HG03159 (cell line): ENCODE results near the gene KPNB1.

Experiments used
- ATAC-seq: cut with Tn5 transposase; IDR thresholded peaks from one replicate; pipeline ENCODE4 v1.9.1; 2021; ENCODE audit warnings: mild to moderate bottlenecking, moderate library complexity; ENCODE audit not compliant: unreplicated experiment

The KPNB1 gene

DNA sequence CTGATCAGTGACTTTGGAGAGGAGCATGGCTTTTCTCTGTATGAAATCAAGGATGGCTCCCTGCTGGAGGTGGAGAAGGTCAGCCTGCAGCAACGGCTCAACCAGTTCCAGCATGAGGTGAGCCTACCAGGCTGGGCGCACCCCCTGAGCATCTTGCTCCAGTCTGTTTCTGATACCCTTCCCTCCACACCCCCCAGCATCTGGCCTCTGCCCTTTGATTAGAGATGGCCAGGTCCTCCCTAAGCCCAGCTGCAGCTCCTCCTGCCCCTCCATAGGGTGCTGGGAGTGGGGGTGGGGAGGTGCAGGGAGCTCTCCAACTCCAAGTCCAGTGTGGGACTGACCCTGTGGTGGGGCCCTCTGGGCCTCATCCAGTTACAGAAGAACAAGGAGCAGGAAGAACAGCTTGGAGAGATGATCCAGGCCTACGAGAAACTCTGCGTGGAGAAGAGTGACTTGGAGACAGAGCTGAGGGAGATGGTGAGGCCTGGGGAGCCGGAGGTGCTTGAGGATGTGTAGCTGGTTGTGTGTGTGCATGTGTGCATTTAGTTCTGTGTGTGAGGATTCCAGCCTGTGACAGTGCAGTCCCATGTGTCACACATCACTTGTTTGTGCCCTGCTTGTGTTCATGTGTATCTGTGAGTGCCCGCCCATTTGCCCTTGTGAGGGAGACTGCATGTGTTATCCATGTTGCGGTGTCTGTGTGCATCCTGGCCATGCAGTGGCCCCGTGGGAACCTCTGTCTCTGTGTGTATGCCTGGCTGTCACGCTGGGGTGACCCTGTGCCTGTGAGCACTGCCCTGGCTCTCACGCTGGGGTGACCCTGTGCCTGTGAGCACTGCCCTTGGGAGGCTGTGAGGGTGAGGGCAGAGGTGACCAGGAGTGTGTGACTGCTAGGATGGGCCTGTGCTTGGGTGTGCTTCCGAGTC, 47.3 kb downstream of the KPNB1 start:
- no peak for ATAC-seq

DNA sequence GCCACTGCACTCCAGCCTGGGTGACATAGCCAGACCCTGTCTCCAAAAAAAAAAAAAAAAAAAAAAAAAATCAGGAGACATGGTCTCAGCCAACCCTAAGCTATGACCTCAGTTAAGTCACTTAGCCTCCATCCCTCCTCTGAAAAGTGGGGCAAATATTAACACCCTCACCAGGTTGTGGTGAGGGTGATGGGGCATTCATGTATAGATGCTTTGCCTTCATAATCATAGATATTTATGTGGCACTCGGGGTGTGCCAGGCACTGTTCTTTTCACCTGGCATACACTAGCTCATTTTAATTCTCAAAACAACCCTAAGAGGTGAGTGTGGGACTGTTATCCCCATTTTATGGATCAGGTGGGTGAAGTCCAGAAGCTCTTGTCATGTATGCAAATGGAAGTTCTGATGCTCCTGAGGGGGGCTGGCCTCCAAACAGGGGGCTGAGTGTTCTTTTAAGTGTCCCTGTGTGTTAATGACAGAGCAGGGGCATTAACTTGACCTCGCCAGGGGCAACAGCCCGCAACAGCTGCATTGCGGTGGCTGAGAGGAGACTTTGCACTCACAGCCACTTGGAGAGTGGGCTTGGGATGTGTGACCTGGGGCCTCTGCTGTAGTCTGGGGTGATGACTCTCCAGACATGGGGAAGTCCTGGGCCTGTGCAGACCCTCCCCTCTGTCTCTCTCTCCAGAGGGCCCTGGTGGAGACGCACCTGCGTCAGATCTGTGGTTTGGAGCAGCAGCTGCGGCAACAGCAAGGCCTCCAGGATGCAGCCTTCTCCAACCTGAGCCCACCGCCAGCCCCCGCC, 48.4 kb downstream of the KPNB1 start:
- no peak for ATAC-seq

DNA sequence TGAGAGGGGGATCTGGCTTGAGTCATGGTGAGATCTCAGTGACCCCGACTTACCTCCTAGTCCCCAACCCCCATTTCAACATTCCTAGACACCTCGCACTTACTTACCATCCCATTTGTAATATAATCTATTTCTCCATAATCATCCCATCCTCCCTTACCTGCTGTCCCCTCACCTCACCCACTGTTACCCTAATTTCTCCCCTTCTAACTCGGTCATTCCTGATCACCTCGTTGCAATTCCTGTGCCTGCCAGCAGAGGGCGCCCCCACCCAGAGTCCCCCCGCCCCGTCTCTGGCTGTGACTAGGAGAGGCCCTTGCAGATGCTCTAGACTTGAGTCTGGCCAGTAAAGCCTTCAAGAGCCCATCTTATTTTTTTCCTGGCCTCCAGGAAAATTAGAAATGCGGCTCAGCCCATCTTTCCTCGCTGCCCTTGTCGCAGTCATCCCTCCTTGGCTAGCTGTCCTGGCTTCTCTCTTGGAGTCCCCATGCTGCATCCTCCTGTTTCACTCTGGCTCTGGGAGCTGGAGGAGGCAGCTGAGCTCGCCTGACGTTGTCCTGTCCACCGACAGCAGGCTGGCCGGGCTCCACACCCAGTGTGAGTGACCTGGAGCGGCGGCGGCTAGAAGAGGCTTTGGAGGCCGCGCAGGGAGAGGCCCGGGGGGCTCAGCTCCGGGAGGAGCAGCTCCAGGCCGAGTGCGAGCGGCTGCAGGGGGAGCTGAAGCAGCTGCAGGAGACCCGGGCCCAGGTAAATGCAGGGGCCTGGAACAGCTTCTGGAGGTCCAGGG, 49.2 kb downstream of the KPNB1 start:
- no peak for ATAC-seq

DNA sequence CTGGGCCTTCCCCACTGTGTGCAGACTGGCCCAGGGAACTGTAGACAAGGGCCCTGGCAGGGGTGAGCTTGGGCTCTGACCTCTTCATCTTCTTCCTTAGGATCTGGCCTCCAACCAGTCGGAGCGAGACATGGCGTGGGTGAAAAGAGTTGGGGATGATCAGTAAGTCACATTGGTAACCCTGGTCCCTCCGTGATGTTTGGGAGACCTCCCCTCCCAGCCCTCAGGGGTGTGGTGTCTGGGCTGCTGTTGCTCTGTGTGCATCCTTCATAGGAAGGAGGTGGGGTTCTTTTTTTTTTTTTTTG, 49.8 kb downstream of the KPNB1 start:
- ATAC-seq, result no peak

DNA sequence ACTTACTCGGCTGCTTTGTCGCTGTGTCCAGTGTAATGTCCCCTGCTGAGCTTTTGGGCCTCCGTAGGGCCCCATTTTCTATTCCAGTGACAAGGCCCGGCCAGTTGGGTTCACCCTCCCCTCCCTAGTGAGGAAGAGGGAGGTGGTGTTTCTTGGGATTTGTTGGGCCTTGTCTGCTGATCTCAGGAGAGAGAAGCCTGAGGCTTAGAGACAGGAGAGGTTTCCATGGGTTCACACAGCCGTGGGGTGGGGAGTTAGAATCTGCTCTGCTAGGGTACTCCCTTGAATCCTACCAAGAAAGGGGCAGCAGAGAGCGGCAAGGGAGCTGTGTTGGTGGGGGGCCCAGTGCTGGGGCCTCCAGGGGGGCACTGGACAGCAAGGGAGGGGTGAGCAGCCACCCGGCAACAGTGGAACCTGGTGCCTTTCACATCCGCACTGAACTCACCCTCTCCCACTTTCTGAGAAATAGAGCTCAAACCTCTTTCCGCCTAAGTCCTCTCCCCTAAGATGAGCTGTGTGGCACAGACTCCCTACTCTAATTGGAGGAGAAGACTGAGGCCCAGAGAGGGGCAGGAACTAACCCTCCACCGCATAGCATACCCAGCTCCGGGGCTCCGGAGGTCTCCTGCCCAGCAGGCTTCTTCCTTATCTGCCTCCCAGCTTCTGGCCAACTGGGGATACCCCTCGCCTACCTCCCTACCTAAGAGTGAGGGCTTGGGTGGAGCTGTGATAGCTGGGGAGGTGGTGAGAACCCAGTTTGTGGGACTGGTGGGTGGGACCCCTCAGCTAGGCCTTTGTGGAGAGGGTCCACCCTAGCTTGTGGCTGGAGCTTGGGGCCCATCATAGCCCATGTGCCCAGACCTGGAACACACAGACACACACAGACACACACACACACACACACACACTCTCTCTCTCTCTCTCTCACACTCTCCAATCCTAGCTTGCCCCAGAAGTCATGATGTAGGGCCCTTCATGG, 51.0 kb downstream of the KPNB1 start:
- no peak for ATAC-seq

DNA sequence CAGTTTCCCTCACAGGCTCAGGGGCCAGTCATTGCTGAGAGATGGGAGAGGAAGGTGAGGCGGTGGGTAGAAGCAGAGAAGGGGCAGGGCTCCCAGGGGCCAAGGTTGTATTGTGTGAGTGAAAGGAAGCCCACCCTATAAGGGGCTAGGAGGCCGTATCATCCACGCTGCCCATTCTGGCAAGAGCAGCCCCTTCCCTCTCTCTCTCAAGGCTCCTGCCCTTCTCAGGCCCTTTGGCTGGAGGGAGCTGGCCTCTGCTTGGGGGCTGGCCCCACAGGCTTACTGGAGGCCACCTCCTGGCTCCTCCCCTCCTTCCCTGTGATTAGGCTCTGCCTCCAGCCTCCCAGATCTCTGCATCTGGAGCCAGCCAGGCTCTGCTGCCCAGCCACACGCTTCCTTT, 51.9 kb downstream of the KPNB1 start:
- no peak for ATAC-seq

DNA sequence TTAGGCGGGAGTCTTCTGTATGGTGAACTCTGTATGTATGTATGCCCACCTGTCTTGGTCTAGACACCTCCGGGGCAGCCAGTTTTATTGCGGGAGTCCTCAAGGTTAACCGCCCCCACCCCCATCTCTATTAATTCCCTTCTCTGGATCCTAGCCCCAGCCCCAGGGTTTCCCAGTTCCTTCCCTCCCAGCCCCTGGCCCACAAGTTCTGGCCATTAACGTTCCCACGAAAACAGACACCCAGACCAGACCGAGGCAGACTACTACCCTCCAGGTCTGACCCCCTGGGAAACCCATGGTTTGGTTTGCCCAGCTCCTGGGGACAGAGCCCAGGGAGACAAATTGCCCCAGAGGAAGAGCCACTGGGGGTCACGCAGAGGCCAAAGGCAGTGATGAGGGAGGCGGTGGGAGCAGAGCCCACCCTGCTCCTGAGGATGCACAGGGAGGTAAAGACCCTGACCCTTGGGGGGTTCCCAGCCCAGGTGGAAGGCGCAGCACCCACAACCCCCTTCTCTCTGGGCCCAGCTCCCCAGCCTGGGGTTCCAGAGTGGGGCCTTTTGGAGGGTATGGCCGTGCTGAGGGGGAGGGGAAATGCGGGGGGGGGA, 52.8 kb downstream of the KPNB1 start:
- no peak for ATAC-seq

DNA sequence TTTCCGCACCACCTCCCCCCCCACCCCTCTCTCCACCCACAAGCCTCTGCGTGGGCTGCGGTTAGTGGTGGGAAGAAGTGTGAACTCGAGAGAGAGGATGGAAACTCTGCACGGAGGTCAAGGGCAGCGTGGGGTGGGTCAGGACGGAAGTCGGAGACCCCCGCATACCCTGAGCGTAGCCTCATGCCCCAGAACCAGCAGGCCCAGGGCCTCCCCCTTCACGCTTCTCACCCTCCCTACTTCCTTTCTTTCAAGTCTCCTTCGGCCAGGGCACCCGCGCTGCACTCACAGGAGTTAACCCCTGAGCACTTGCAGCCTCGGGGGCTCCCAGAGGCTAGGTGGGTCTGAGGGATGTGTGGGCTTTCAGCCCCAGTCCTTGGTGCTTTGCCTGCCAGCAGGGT, 53.5 kb downstream of the KPNB1 start:
- no peak for ATAC-seq

DNA sequence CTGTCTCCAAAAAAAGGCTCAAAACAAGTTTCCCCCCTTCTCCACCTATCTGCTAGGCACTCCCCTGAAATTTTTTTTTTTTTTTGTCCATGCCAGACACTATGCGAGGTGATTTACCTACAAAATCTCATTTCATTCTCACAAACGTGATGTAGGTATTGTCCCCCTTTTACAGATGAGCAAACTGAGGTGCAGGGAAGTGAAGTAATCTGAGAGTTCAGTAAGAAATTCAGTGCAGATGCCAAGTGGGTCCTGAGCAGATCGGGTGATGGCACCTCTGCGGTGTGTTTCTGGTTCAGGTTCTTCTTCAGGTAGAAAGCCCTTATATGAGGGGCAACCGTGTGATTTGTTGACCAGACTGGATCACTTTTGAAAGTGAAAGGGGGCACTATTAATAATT, 54.0 kb downstream of the KPNB1 start:
- ATAC-seq, result no peak

DNA sequence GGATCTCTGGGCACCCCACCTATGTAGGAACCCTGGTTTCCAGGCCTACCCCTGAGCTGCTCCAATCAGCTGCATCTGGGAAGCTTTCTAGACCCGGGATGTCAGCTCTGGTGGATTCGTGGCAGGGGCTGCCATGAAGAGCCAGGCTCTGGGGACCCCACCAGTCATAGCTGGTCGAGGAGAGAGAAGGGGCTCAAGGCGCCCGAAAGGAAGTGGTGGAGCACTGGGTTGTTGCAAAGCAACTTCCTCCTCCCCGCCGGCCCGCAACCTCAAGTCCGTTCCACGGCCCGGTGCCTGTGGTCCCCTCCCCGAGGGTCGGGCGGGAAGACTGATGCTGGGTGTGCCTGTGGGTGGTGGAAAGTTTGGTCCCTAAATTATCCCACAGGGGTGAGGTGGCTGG, 54.4 kb downstream of the KPNB1 start:
- ATAC-seq, result no peak

DNA sequence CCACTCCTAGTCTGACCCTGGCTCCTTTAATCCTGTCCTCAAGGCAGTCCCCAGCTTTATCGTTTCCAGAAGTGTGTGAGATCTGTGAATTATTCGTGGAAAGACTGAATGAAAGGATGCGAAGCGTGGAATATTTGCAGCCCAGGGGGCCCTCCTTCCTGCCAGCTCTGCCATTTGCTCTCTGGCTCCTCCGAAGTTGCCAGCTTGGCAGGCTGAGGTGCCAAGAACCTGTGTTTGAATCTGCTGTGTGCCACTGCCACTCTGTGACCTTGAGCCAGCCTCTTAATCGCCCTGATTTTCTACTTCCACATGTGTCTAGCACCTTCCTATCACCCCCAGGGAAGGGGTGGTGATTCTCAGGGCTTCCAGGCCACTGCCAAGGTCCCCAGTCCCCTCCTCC, 55.0 kb downstream of the KPNB1 start:
- no peak for ATAC-seq

DNA sequence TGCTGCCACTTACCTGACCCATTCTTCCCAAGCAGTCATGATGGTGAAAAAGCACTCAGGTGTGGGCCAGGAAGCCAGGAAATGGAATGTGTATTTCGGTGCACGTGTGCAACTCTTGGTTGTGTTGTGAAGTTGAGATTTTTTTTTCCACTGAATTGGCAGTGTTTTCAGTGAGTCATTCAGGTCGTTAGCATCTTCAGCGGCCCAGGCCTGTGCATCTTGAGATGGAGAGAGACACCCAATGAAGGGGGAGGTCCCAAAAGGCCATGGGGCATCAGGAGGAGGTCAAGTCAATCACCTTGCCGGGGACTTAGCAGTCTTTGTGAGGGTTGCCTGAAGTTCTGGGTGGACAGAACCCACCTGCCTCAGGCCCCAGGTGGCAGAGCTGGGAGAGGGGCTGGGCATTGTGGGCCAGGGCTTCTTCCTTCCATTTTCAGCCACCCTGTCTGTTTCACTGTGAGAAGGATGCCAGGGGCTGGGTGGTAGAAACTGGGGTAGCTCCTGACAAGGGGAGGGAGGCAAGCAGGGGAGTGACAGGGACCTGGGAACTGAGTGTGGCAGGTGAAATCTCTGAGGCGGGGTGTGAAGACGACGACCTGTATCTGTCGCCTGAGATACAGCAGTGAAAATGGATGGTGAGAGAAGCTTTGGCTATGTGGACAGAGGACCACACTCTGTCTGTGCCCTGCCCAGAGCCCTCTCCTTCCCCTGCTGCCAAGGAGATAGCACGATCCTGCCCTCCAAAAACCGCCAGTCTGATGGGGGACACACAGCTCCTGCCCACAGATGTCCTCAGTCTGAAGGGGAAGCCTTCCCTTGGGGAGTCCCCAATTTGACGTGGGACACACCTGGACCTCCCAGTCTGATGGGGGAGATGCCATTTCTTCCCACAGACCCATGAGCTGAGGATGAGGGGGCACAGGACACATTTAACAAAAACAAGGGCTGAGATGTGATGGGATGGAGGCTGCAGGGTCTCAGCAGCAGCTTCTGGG, 56.1 kb downstream of the KPNB1 start:
- no peak for ATAC-seq

DNA sequence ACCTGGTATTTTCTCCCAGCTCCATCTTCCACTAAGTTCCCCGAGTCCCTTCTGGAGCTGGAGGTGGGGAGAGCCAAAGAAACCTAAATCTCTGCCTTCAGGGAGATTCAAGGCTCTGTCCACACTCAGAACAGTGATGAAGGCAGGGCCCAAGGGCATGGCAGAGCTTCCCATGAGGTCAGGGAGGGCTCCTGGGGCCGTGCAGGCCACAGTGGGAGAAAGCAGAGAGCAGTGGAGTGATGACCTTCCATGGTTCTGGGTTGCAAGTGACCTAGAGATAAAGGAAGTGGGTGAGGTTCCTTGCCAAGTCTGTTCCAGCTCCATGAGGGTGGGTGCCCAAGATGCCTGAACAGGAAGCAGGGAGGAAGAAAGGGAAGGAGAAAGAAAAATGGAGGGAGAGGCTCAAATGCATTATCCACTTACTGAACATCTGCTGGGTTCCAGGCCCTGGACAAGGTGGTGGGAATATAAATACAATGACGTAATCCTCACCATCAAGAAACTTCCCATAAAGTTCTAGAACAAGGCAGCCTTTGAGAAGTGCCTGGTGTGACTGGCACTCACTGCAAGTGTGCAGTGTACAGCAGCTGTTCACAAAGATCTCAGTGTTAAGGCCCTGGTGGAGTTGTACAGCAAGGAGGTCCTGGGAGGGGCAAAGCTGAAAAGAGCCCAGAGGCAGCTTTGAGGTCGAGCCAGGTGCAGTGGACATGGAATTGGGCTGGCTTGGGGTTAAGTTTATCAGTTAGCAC, 57.5 kb downstream of the KPNB1 start:
- no peak for ATAC-seq

DNA sequence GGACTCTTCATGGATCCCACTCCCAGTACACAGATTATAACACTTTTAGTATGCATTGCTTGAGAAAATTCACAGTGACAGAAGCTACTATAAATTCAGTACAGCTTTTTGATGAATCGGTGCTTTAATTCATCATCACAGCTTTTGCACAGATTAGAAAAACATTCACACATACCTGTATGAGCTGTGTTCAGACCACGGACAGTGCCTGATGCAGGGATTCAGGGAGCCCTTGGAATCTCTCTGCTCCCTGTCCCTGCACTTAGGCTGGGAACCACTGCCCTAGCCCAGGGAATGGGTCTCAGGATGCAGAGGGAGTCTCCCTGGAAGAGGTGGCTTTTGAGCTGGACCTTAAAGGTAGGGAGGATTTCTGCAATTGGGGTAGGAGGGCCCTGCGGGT, 58.2 kb downstream of the KPNB1 start:
- no peak for ATAC-seq

DNA sequence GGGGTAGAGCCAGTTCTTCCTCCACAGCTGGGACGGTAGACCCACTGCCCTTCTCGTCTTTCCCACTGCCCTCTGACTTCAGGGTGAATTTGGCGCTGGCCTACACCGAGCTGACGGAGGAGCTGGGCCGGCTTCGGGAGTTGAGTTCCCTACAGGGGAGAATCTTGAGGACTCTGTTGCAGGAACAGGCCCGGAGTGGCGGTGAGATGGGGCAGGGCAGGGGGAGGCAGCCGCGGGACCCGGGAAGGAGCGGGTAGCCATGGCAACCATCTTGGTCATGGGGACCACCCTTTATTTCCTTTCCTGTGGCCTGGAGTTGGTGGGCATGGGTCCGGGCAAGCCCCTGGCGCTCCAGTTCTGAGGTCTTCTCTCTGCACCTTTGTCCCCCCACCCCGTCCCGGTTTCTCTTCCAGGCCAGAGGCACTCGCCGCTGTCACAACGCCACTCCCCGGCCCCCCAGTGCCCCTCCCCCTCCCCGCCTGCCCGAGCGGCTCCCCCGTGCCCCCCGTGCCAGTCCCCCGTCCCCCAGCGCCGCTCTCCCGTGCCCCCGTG, 58.7 kb downstream of the KPNB1 start:
- no peak for ATAC-seq

DNA sequence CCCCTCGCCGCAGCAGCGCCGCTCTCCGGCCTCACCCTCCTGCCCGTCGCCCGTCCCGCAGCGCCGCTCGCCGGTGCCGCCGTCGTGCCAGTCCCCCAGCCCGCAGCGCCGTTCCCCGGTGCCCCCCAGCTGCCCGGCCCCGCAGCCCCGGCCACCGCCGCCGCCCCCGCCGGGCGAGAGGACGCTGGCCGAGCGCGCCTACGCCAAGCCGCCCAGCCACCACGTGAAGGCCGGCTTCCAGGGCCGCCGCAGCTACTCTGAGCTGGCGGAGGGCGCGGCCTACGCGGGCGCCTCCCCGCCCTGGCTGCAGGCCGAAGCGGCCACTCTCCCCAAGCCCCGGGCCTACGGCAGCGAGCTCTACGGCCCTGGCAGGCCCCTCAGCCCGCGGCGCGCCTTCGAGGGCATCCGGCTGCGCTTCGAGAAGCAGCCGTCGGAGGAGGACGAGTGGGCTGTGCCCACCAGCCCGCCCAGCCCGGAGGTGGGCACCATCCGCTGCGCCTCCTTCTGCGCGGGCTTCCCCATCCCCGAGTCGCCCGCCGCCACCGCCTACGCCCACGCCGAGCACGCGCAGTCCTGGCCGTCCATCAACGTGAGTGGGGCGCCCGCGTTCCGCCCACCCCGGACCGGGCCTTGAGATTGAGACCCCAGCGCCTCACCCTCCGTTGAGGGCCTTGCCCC, 59.3 kb downstream of the KPNB1 start:
- ATAC-seq, result no peak

DNA sequence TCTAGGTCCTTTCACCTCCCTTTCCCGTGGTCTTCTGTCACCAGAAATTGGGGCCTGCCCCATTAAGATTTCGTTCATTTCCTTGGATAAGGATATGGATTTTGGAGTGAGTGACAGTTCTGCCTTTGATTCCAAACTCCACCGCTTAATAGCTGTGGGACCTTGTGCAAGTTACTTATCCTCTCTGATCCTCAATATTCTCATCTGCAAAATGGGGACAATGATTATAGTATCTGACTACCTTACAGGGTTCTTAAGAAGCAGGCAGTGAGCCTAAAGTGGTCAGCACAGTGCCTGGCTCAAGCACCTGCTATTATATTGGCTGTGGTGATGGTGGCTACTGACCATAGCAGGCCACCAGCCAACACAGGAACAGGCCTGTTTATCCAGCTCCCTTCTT, 59.9 kb downstream of the KPNB1 start:
- no peak for ATAC-seq
